HG03135 (cell line): Measurements from ENCODE around the gene LCE2B.

Experiments used
- ATAC-seq: cut with Tn5 transposase; IDR thresholded peaks from one replicate; pipeline ENCODE4 v1.9.1; 2021; ENCODE audit warnings: mild to moderate bottlenecking, moderate library complexity; ENCODE audit not compliant: unreplicated experiment

The LCE2B gene

DNA sequence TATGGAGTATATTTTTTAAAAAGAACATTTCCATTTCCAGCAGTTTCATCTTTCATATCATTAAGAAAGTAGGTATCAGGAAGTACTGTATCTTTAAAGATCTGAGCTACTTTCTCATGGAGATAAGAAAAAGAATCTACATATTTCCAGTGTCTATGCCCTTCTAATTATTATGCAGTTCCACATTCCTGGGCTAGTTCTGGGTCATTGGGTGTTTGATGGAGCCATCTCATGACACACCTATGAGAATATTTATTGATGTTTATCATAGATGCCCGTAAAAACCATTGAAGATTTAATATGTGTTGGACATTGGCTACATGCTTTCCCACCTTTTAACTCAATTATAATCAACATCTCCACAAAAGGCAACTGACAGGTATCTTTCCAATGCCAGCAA lies 43.1 kb downstream of the LCE2B start:
- no peak for ATAC-seq

DNA sequence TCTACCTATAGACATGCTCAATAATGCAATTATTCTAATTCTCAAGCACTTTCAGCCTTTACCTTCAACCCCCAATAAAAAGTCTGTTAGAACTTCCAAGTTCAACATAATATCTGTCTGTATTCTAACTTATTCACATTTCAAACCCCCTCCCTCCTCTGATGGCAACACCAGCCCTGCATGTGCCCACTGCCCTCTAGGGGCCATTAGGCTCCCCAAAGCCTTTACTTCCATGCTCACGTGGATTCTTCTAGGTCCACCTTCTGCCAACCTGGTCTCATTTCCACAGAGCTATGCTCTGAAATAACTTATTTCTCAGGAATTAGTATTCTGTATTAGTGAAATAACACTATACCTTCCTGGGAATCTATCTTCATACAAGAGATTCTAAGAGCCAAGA lies 49.7 kb downstream of the LCE2B start:
- ATAC-seq, result no peak
